Jurkat, Clone E6-1 (cell line): ENCODE measurements around the gene GOLGA6C.
"Not testable (repeated sequence)": the region's sequence is repeated elsewhere in the genome, so short reads cannot be mapped to it uniquely, and the experiment has no call there.

Experiments
- DNase-seq: peaks from one replicate; pipeline ENCODE4 v3.0.0-alpha.2; 2011; ENCODE audit warnings: low read depth, low spot score
- H3K4me3 ChIP-seq: 2 replicates; pipeline ENCODE4 v1.5.1; 2011; ENCODE audit warnings: mild to moderate bottlenecking, low read length, control low read depth, moderate library complexity

Gene GOLGA6C

DNA sequence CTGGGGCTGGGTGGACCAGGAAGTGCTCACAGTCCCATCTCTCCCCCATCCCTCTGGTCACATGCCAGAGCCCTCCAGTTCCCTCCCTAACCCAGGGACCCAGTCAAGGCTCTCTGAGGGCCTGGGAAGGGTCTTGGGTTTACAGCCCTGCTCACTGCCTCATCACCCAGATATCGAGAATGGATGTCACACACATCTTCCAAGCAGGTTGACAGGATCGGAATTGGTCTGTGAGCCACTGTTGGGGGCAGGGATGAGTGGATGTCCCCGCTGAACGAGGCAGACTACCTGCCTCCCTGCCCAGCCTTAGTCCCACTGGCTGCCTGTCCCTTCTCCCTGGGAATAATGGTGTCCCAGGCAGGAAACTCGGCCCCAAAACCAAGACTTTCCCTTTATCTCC is 20.0 kb upstream of the GOLGA6C start:
- no peak overlapping the region for H3K4me3 ChIP-seq
- no peak for DNase-seq

DNA sequence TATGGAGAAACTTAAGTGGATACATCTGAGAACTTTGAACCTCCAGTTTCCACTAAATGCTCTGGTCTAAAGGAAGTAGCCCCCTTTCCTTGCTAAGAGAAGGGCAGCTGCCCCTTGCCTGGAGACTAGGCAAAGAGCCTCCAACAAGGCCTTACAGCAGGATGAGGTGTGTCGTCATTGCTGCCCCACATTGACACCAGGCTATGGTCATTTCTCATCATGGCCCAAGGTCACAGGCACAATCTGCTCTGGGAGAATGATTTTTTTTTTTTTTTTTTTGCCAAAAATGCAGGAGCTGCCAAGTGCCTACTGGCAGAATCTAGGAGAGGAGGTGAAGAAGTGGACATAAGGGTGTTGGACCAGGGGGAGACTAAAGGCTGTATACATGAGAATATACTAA is 12.4 kb upstream of the GOLGA6C start:
- DNase-seq, H3K4me3 ChIP-seq: not testable (repeated sequence)

DNA sequence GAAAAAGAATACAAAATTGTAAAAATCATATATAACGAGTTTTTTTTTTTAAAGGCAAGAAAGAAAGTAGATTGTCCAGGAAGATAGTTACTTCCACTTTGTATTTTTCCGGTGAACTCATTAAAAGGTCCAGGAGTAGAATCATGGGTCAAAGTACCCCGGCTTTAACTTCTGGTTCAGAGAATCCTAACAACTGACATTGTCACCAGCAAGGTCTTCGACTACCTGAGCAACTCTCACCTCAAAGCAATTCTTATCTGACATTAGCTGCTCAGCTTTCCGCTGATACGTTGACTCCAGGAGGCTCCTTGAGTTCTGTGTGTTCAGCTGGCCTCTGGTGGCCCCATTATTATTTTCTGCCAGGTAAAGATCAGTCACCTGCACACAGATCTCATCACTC is 9.1 kb upstream of the GOLGA6C start:
- H3K4me3 ChIP-seq, DNase-seq: not testable (repeated sequence)

DNA sequence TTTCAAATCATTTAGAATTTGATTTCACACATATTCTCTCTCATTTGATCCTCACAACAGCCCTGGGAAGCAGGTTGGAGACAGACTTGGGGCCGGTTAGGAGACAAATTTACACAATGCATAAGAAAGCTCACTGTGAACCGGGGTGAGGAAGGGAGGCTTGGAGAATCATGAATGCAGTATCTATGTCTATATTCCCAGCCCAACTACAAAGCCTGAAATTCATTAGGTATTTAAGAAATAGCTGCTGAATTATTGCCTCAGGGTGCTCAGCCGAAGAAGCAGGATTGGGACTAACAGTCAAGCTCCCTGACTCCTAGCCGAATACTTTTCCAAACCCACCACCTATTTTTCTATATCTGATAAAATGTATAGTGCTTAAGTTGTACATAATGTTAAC is 8.4 kb upstream of the GOLGA6C start:
- DNase-seq: no peak
- no peak overlapping the region for H3K4me3 ChIP-seq

DNA sequence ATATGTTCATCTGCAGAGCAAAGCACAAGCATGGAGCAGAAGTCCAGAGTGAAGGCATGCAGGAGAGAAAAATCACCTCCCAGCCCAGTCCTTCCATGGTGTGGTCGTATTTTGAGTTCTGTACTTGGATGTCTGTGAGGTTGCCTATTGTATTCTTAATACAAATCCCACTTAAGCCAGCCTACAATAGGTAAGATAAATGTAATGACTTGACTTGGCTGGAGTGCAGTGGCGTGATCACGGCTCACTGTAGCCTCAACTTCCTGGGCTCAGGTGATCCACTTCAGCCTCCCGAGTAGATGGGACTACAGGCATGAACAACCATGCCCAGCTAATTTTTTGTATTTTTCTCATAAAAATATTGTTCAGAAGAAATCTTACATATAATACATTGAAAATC is 6.8 kb upstream of the GOLGA6C start:
- DNase-seq: not testable (repeated sequence)

DNA sequence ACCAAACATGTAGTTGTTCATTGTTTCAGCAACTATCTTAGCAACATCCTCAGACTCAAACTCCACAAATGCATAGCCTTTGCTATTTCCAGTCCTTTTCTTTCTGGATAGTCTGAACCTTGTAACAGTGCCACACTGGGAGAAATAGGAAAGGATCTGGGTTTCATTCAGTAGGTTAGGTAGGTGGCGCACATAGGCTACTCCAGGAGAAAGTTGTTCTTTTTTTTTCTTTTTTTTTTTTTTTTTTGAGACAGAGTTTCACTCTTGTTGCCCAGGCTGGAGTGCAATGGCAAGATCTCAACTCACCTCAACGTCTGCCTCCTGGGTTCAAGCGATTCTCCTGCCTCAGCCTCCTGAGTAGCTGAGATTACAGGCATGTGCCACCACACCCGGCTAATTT is 5.8 kb upstream of the GOLGA6C start:
- H3K4me3 ChIP-seq, DNase-seq: not testable (repeated sequence)

More for the DNA sequence above, 6.8 kb upstream of the GOLGA6C start:
- H3K4me3 ChIP-seq: not testable (repeated sequence)

DNA sequence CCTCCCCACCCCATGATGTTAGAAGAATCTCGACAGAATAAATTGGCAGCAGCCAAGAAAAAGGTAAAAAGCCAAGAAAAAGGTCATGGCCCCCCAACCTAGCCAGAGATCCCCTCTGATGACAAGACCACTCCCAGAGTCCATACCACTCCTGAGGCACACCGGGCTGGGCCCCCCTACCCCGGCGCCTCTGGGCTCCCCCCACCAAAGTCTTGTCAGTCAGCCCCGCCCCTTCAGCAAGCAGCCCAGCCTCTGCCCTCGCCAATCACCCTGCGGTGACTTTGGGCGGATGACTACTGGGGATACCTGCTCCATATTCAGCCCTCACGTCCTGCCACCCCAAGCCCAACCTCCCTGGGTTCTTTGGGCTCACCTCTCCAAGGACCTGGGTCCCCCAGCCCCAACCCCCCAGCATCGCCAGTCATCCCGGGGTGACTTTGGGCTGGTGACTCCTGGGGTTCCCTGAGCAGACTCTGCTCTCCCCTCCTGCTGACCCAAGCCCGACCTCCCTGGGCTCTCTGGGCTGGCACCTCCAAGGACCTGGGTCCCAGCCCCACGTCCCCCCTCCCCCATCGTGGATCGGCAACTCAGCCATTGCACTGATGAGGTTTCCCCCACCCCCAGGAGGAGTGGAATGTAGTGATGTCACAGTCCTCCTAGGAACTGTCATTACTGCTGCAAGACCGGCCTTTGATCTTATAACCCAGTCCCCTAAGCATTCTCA is 648 bp downstream of the GOLGA6C start:
- DNase-seq, H3K4me3 ChIP-seq: not testable (repeated sequence)

DNA sequence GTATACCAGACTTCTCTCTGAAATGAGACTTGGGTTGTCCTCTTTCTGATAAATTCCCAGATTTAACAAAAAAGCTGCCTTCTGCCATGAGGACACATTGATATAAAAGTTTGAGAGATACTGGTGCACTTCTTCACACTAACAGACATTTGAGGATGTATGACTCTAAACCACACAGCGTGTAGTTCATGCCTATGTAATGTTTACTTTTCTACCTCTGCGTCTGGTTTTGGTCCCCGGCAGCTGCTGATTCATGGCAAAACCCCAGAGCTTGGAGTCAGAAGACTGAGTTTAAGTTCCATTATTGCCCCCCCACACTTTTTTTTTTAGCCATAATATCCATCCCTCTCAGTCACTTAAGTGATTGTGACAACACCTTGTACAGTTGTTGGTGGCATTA is 1.7 kb downstream of the GOLGA6C start:
- not testable (repeated sequence) for DNase-seq, H3K4me3 ChIP-seq

DNA sequence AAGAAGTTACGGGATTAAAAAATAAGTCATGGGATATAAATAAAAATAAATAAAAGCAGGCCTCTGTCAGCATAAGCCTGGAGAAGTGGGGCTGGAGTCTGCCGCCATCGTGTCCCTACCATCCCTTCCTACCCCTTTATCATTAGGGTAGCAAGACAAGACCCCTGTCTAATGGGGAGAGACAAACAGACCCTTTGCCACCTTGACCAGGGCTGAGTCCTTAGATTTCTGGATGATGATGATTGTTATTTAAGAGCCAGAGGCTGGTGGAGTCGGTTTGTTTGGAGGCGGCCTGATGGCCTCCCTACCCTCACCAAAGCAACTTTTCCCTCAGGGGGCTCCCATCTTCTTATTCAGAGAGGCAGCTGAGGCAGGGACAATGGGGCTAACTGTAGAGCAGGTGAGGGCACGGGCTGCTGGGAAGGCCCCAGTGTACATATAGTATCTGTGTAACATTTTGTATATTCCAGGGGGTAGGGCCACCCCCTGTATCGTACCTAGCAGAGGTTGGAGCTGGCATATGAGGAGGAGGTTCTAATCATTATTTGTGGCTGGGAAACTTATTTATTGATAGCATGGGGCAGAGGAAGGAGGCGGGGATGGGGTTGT is 15.7 kb downstream of the GOLGA6C start:
- DNase-seq, H3K4me3 ChIP-seq: not testable (repeated sequence)

DNA sequence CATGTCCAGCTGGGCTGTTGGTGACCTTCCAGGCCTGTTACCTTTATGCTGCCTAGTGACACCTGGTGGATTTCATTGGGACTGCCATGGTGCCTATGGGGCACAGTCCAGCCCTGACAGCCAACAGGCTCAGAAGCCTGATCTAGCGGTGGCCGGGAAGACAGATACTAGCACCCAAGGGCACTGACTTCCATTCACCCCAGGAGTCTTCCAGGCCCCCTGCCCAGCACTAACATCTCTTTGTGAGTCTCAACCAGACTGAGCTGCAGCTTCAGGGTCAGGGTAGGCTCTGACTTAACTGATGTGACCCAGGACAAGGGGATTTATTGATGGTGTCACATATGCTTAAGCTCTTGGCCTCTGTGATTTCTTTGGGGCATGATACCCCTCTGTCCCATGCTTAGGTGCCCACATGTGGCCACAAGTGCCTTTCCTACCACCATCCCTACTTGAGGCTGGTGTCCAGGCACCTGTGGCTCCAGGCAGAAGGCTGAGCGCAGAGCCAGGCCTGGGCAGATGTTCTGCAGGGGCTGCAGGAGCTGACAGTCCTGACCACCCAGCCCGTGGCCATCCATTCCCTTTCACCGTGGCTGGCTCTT is 16.5 kb downstream of the GOLGA6C start:
- DNase-seq, H3K4me3 ChIP-seq: not testable (repeated sequence)

DNA sequence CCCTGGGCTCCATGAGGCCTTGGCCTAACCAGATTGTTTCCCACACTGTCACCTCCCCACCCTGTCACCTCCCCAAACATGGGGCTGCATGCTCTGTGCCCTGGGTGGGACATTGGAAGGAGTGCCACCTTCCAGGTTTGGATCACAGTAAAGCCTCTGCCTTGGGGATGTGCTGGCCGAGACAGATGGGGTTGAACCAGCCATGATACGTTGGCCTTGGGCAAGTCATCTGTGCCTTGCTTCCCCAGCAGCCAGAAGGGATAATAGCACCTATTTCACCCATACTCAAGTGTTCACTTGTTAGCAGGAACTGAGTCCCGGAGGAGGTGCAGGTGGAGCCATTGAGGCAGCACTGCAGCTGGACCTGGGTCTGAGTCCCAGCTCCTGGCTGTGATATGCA is 17.5 kb downstream of the GOLGA6C start:
- not testable (repeated sequence) for H3K4me3 ChIP-seq, DNase-seq

DNA sequence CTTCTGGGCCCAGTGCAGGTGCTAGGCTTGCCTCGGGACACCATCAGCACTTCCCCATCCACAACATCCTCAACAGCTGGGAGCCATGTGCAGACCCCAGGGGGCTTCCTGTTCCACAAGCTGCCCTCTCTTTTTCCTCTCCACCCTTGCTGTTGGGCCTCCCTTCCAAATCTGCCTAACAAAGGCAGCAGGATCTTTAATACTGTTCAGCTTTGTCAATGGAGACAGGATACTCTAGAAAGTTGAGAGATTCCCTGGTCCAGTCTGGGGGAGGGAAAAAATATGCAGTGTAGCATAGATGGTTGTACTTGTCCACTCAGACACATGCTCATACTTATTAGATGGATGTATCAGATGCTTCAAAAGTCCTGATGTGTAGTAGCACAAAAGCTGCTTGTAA is 20.4 kb downstream of the GOLGA6C start:
- not testable (repeated sequence) for DNase-seq, H3K4me3 ChIP-seq

DNA sequence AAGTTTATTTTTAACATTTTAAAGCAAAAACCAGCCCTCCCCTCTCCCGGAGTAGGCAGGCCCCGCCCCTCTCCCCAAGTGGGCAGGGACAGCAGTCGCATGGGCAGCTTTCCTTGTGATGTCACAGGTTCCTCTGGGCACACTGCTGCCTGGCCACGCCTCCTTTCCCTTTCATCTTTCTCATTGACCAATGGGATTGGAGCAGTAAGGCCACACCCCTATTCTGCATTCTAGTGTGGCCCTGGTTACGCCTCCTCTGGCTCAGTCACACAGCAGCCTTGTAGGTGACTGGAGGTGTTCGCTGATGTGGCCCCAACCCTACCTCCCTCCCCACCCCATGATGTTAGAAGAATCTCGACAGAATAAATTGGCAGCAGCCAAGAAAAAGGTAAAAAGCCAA is 24.4 kb downstream of the GOLGA6C start, which contains the start of gene GOLGA6D:
Gene GOLGA6D (plus strand): TSS at position 264 of the 400 bp plus-strand sequence. CDS start 41 bp downstream, at position 305.
- DNase-seq, H3K4me3 ChIP-seq: not testable (repeated sequence)

DNA sequence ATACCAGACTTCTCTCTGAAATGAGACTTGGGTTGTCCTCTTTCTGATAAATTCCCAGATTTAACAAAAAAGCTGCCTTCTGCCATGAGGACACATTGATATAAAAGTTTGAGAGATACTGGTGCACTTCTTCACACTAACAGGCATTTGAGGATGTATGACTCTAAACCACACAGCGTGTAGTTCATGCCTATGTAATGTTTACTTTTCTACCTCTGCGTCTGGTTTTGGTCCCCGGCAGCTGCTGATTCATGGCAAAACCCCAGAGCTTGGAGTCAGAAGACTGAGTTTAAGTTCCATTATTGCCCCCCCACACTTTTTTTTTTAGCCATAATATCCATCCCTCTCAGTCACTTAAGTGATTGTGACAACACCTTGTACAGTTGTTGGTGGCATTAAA is 26.0 kb downstream of the GOLGA6C start:
- not testable (repeated sequence) for H3K4me3 ChIP-seq, DNase-seq

DNA sequence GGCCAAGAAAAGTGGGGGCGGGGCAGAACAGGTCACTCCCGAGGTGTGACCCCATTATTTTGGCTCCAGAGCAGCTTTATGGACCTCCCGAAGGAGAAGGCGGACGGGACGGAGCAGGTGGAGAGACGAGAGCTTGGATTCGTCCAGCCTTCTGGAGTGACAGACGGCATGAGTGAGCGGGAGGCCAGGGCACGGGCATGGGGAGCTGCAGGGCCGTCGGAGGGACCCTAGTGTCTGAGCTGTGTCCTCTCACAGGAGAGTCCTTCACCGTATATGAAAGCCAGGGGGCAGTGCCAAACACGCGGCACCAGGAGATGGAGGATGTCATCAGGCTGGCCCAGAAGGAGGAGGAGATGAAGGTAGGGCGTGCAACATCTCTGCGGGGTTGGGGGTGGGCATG is 35.5 kb downstream of the GOLGA6C start:
- not testable (repeated sequence) for DNase-seq, H3K4me3 ChIP-seq

DNA sequence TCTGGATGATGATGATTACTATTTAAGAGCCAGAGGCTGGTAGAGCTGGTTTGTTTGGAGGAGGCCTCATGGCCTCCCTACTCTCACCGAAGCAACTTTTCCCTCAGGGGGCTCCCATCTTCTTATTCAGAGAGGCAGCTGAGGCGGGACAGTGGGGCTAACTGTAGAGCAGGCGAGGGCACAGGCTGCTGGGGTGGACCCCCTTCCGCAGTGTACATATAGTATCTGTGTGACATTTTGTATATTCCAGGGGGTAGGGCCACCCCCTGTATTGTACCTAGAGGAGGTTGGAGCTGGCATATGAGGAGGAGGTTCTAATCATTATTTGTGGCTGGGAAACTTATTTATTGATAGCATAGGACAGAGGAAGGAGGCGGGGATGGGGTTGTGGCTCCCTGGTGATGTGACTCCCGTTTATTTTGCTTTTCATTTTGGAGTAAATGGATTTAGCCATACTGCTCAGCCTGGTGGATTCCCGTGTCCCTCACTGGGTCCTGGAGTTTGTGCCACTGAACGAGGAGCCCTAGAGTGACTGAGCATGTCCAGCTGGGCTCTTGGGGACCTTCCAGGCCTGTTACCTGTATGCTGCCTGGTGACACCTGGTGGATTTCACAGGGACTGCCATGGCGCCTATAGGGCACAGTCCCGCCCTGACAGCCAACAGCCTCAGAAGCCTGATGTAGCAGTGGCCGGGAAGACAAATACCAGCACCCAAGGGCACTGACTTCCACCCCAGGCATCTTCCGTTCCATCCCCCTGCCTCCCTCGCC is 40.6 kb downstream of the GOLGA6C start:
- not testable (repeated sequence) for H3K4me3 ChIP-seq, DNase-seq

DNA sequence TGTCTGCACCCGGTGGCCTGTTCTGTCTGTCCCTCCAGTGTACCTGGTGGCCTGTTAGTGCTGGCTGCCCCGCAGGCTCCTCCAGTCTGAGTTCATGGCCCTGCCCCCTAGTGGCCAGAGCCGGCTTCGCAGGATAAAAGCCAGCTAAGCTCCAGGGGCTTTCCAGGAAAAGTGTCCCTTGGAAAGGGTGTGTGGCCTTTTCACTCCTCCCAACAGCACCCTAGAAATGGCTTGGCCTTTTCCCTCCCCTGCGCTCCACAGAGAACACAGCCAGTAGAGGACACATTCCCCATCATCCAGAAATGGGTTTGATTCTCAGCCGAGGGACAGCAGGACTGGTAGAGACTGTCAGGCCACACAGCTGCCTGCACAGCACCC is 41.2 kb downstream of the GOLGA6C start:
- H3K4me3 ChIP-seq: not testable (repeated sequence)

DNA sequence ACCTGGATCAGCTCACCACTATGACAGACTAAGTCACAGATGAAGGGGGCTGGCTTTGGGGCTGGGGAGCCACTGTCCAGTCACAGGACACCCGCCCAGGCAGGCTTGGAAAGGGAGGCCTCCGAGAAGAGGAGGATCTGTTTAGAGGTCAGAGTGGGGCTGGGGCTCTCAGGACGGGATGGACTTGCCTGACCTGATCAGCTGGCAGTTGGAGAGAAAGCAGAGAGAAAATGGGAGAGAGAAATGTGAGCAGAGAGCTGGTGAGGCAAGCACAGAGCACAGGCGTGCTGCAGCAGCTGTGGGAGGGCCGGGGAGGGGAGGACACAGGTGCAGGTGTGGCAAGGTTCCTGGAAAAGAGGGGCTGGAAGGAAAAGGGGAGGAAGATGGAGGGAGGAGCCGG is 41.9 kb downstream of the GOLGA6C start:
- not testable (repeated sequence) for H3K4me3 ChIP-seq, DNase-seq

More for the DNA sequence above, 41.2 kb downstream of the GOLGA6C start:
- not testable (repeated sequence) for DNase-seq

DNA sequence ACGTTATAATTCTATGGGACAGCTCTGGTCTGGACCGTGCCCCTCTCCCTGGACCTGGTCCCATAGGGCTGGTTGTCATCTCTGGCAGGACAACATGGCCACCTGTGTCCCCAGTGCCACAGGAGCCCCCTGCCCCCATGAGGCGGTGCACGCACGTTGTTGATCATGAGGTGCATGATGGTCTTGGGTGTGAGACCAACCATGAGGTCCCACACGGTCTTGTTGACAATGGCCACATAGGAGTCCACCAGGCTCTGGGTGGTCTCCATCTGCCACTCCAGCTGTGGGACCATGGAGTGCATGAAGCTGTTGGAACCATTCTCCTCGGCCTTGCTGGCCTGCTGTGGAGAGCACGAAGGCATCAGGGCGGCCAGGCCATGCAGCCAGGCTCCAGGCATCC is 44.2 kb downstream of the GOLGA6C start:
- no peak for DNase-seq
- no peak overlapping the region for H3K4me3 ChIP-seq

DNA sequence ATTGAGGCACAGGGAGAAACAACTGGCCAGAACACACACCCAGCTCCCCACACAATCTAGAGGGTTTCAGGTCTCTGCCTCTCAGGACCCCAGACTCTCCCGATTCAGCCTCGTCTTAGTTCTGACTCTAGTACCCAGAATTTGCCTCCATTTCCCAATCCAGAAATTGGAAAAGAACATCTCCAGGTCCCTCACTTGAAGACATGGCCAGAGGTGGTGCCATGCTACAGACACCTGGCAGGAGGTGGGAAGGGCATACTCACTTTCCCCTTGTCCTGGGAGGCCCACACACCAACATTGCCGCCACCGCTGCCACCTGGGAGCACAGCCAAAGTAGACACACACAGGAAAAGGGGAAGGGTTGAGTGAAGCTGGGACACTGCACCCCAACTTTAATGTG is 44.6 kb downstream of the GOLGA6C start:
- H3K4me3 ChIP-seq, DNase-seq: not testable (repeated sequence)
